Hematopoietic multipotent progenitor cell treated with erythropoietin and hydrocortisone succinate and interleukin-3 and kit ligand, for 15 days (in vitro differentiated cells): ENCODE data around the gene KIF12.
"Not testable (repeated sequence)": the region's sequence is repeated elsewhere in the genome, so short reads cannot be mapped to it uniquely, and the experiment has no call there.

ENCODE experiments used
- DNase-seq: peaks from one replicate; pipeline ENCODE4 v3.0.0-alpha.2; 2015; ENCODE audit warnings: low spot score

The KIF12 gene

DNA sequence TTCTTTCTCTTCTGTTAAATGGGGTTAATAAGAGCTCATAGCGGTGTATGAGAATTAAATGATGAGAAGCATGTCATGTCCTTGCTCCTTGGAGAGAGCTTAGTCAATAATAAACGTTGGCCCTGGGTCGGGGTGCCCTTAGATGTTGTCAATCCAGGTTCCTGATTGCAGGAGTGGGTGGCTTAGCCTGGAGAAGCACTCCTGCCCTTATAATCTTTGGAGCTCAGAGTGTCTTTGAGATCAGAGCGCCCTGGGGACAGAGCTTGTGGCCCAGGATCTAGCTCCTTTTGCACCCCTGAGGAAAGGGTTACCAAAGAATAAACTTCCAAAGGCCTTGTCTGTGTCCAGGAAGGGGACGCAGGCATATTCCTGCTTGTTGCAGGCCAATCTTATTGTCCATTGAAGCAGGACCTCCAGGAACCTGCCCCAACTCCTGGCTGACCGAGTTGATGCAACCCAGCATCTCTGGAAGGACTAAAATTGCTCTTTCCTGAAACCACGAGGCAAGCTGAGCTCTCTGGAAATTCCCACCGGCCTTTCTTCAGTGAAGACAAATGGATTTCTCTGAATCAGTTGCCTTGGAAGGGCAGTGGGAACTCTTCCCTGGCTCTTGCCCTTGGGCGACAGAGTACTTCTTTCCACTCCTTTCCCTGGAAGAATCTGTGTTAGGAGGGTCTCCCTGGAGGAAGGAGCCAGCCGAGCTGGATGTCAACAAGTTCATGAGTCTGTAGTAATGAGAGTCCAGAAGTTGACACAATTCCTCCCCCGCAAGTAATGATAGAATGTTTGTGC, 14.6 kb downstream of the KIF12 start:
- no peak for DNase-seq

DNA sequence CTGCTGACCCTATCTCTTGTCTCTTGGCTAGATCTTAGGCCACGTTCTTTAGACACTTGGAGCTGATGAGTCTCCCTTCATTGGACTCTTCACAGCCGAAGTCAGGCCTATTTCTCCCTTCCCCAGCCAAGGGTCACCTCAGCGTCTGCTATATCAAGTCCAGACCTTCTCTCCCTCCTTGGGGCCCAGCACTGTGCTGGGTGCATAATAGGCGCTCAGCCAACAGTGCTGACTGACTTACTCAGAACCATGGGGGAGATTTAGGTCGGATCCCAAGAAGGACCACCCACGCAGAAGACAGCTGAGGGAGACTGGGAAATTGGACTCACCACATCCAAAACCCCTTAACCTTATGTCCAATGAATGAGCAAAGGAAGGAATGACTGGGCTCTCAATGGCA, 15.4 kb downstream of the KIF12 start:
- DNase-seq, result no peak

DNA sequence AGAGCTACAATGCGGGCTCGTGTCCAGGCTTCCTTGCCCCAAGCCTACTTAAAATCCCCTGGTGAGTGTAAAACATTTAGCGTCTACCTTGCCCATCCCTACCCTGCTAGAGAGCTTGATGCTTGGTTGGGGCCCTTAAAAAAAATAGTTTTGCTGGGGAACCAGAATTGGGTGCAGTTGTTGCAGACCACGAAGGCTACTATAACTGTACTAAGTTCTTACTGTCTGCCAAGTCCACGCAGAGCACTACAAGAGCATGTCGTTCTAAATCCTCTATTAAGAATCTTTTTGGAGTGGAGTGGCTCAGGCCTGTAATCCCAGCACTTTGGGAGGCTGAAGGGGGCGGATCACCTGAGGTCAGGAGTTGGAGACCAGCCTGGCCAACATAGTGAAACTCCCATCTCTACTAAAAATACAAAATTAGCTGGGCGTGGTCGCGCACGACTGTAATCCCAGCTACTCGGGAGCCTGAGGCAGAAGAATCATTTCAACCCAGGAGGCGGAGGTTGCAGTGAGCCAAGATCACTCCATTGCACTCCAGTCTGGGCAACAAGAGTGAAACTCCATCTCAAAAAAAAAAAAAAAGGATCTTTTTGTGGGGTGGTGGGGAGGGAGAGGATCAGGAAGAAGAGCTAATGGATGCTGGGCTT, 16.2 kb downstream of the KIF12 start:
- DNase-seq, result not testable (repeated sequence)

DNA sequence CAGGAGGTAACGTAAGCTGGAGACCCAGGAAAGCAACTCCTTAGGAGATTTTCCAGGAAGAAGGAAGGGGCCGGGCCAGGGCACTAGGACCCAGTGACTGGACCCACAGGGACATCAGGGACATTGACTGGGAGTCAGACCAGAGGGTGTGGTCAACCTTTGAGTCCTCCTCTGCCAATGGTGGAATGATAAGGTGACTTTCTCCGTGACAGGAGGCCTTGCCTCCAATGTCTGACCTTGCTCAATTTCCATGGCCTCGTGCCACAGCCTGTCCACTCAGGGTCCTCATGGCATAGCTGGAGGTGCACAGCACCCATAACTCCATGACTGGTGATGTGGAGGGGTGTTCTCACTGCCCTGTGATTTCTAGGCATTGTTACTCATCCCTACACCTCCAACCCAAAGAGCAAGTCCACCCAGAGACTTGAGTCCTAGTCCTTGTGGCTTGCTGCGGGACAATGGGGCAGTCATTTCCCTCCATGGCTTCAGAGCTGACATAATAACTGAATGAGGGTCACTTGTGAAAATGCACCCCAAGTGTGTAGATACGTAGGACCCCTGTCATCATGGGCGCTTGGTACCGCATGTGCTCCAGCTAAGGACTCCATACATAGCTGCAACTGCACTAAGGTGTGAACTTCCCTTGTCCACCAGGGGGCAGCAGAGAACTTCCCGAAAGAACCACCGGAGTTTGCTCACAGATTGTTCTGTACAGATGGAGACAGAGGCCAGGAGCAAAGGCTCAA, 16.9 kb downstream of the KIF12 start:
- peak; percentile 75 for DNase-seq

GRCh38 chr9:114081441-114082016, 17.6 kb downstream of the KIF12 start:
- DNase-seq, result no peak

GRCh38 chr9:114080773-114081440, 18.2 kb downstream of the KIF12 start:
- no peak for DNase-seq

- no peak for DNase-seq
These were observed 18.8 kb downstream of the KIF12 start for GRCh38 chr9:114080195-114080772.

DNA sequence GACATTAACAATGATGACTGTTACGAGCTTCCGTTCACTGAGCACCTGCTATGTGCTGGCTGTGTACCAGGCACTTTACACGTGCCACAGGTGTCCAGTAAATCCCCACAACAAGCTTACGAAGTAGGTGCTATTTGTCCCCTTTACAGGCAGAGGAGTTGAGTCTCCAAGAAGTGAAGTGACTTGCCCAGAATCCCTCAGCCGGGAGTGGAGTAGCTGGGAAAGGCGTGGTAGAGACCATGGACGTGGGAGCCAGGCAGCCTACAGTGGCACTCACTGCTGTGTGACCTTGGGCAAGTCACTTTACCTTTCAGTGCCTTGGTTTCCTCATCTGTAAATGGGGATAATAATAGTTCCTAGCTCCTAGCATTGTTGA, 20.3 kb downstream of the KIF12 start:
- DNase-seq, result no peak

DNA sequence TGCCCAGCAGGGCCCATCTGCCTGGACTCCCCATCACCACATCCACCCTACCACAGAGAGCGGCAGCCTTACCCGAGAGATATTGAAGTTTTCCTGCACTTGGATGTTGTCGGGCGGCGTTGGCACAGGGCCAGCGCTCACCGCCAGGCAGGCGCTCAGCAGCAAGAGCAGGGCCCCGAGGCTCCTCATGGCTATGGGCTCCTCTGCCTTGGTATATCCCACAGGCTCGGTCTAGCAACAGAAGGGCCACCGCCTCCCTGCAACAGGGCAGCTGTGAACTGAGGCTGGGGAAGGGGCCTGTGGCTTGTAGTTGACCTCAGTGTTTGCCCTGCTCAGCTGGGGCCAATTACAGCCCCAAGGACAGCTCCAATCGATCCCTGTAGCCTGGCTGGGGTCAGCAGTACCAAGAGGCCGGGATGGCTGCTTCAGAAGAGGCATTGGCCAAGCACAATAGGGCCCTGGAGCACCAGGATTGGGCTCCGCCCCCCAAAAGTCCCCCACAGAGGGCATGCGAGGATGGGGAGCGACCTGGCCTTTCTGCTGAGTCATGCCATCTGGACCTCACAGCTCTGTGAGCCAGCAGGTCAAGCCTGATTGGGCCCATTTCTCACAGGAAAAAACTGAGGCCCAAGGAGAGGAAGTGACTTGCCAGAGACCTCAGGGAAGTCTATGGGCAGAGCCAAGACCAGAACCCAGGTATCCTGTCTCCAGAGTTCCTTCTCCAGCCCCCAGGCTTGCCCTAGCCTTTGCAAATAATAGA, 20.9 kb downstream of the KIF12 start, which contains the start of gene AMBP:
TSS of gene AMBP (minus strand) at position 280 of the 760 bp plus-strand sequence. CDS start at position 189, 91 bp downstream.
- DNase-seq, result peak; percentile 26

GRCh38 chr9:114077162-114077837, 21.8 kb downstream of the KIF12 start:
- DNase-seq, result no peak

DNA sequence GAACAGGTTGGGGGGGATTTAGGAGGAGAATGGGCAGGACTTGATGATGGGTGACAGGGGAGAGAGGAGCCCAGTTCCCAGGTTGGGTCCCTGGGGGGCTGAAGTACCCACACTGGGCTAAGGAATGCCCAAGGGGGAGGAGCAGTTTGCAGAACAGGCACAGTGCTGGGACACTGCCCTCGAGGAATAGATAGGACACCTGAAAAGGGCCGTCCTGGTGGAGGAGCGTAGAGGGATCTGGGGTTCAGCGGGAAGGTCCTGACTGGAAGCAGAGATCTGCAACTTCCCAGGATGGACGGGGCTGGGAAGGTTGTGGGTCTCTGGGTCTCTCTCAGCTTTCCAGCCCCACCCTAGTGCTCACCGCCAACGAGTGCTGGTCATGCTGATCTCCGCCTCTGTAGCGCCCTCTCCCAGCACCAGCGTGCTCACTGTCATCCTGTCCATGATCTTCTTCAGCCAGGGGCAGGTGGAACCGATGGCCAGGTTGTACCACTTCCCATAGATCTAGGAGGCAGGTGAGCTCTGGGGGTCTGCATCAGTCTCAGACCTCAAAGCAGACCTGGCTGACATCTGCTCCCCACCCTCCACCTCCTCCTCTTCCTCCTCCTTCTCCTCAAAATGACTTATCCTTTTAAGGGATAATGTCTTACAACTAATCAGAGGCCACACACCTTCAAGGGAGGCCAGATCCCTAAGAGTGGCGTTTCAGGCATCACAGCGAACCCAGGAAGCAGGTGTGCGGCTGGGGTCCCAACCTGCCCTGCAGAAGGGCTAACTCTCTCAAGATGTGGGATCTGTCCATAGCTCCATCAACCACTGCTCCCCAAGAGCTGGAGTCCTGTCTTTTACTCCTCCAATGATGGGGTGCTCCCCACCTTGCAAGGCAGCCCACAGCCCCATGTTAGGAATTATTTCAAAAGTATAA, 22.6 kb downstream of the KIF12 start:
- no peak for DNase-seq

DNA sequence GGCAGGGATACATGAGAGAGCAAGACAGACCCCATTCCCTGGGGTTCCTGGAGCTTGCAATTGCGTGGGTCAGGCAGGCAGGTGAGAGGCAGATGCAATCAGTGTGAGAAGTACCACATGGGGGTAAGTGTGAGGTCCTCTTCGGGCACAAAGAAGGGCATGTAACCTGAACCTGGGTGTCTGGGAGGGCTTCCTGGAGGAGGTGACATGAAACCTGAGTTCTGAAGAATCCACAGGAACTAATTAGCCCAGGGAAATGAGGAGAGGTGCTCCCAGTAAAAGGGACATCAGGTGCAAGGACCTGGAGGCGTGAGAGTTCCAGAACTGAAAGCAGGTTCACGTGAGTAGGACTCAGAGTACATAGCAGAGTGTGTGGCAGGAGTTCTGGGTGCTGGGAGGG, 23.5 kb downstream of the KIF12 start:
- no peak for DNase-seq

DNA sequence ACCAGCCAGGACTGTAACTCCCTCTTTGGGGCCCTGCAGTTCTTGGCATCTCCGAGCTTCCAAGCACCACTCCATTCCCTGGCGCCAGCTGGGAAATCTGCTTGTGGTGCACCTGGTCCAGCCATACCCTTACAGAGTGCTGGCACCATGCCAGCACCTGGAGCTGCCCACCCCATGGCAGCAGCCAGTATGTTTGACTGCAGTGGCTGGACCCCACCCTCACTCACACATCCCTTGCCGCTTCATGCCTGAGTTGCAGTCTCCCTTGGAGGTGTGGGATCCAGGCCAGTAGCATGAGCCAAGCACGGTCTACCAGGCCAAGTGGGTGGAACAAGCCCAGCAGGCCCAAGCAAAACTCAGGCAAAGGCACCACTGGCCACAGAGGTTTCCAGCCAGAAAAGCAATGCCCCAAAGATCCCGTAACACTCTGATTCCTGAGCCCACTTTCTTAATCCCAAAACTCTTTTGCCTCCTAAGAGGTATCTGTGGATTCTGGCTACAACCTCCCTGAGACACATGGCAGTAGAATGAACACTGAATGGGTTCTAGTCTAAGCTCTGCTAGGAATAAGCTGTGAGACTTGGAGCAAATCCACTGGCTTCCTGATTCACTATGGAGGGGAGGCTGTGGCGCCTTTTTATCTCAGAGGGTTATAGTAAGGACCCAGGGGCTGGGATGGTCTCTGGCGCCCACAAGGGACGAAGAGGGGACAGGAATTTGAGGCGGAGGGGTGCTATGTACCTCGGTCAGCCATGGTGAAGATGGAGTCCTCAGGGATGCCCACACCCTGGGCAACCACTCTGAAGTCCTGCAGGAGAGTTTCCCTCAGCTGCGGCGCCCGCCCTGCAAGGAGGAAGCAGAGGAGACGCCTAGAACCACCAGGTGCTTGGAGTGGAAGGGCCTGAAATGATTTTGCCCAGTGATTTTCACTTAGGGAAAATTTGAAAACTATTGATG, 26.6 kb downstream of the KIF12 start:
- no peak for DNase-seq

GRCh38 chr9:114071197-114071795, 27.8 kb downstream of the KIF12 start:
- no peak for DNase-seq

DNA sequence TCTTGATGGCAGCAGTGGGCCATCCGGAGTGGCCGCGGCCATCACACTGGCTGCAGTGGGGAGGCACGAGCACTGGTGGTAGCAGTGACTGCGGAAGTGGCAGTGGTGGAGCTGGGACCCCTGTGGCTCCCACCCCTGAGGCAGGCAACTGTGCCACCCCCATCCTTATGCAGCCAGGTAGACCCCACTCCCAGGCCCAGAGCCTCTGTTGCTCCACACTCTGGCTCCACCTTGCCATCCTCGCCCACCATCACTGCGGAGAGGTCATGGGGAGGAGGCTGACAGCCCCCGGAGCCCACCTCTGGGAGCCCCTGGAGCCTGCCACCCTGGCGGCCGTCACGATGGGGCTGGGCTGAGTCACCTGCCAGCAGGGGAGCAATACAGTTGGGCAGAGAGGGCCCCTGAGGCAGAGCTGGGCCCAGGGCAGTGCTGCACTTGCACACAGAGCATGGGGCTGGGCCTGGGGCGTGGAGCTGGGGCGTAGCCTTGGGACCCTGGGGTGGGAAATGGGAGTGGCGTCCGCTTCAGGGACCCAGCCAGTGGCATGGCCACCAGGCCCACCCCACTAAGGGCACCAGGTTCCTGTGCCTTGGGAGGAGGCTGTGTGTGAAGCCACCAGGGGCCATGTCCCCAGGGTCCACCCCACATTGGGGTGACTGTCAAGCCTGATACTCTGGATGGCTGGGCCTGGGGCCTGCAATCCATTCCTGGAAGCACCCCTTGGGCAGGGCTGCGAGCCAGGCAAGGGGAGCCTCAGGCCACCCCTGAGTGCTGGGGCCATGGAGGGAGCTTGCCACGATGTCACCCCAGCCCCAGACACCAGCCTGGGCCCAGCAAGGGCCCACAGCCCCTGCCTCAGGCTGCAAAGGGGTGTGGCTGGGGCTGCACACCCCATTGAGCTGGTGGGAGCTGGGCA, 28.6 kb downstream of the KIF12 start:
- DNase-seq, result no peak

- no peak for DNase-seq
These were observed 29.5 kb downstream of the KIF12 start for GRCh38 chr9:114069476-114070187.
